LNCaP clone FGC (cell line): ENCODE data around the gene CRYBA2.

Experiments used
- DNase-seq: peaks from one replicate; pipeline ENCODE4 v3.0.0-alpha.2; 2011; ENCODE audit warnings: low read depth
- H3K4me3 ChIP-seq: 2 replicates; pipeline ENCODE4 v1.5.1; 2011; ENCODE audit warnings: mild to moderate bottlenecking, low read depth, low read length, control low read depth
- TF ChIP-seq, protein P1 (sequence below): IDR thresholded peaks from 2 replicates; pipeline ENCODE4 v1.5.1; 2012; ENCODE audit warnings: mild to moderate bottlenecking; ENCODE audit not compliant: control insufficient read depth, insufficient read depth; ENCODE audit errors: extremely low read depth

CRYBA2 gene

DNA sequence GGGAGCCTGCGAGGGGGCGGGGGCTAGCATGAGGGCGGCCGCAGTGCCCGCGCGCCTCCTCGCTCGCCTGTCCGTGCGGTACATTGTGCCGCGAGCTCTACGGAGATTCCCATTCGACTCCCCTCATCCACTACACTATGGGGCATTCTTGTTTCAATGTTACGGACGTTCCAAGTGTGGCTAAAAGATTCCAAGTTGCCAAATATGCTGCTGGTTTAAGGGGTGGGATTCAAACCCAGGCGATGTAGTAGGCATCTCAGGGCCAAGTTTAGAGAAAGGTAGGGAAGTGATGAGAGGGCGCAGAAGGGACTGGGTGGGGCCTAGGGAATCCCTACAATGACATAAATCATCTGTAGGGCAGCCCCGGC, 10.0 kb upstream of the CRYBA2 start:
- TF ChIP-seq, protein P1, sequence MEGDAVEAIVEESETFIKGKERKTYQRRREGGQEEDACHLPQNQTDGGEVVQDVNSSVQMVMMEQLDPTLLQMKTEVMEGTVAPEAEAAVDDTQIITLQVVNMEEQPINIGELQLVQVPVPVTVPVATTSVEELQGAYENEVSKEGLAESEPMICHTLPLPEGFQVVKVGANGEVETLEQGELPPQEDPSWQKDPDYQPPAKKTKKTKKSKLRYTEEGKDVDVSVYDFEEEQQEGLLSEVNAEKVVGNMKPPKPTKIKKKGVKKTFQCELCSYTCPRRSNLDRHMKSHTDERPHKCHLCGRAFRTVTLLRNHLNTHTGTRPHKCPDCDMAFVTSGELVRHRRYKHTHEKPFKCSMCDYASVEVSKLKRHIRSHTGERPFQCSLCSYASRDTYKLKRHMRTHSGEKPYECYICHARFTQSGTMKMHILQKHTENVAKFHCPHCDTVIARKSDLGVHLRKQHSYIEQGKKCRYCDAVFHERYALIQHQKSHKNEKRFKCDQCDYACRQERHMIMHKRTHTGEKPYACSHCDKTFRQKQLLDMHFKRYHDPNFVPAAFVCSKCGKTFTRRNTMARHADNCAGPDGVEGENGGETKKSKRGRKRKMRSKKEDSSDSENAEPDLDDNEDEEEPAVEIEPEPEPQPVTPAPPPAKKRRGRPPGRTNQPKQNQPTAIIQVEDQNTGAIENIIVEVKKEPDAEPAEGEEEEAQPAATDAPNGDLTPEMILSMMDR = no peak
- no peak for DNase-seq
- H3K4me3 ChIP-seq = 0 out of 2 replicates have a peak overlapping the region, but pooled peaks have one; percentile 44

DNA sequence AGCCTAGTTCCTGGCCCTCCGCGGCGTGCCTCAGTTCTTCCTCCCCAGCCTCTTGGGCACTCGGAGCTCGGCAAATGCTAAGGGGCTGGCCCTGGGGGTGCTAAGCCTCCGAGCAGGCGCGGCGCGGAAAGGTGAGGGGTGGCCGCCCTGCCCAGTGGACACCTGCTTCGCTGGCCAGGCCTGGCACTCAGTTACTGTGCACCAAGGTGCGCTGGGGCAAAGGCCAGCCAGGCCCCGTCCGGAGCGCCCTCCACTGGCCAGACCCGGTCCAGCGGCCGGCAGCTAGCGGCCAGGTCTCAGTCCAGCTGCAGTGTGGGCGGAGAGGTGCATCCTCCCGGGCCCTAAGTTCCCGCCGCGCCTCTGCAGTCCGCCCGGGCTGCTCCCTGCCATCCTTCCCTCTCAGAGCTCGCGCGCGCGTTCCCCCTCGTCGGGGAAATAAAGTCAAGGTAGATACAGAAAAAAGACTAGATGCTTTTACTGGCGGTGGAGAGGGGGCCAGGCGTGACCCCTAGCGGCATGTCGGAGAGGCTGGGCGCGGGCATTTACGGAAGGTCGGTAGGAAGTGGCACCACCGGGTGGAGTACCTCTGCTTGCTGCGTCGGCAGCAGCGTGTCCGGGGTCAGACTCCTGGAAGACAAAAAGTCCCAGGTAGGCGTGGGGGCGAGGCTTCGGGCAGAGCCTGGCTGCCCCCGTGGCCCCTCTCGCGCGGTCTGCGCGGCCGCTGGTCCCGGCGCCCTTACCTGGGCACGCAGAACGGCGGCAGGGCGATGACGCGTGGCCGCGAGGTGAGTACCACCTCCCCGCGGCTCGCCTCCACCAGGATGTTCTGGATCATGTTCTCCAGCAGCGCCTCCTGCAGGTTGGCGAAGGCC, 9.4 kb upstream of the CRYBA2 start:
- TF ChIP-seq, protein P1 = peak; percentile 84
- H3K4me3 ChIP-seq = peak overlapping the region; percentile 44
- DNase-seq = no peak

DNA sequence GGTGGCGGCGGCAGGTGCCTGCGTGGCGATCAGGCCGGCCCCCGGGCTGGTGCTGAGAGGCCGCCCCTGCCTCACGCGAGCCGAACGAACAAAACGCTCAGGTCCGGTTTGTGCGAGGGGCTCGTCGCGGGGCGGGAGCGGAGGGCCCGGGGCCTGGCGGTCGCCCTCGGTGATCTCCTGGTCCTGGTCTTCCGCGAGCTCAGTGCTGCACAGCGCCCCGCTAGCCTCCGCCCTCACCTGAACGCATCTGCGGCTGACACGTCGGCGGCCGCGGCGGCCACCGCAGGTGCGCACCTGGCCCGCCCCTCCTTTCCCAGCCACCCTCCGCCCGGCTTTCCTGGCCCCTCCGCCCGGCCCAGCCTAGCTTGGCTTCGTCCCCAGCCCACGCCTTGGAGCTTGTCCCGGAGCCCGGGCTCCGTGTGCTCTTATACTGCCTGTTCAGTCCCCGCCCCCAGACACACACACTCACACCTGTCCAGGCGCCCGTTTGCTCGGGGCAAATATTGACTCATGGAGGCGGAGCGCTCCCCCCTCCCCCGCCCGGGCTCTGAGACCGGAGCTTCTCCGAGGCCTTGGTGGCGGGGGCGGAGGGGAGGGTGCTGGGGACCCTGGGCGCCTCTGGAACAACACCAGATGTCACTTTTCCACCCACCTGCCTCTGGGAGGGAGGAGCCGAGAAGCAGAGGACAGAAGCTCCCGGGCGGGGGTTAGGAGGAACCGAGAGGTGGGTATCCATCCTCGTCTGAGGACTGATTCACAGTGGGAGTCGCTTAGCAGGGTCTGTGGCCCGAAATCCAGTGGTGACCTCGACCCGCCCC, 8.6 kb upstream of the CRYBA2 start:
- H3K4me3 ChIP-seq = peak overlapping the region; percentile 44
- peak; percentile 76 for DNase-seq
- TF ChIP-seq, protein P1 = no peak

DNA sequence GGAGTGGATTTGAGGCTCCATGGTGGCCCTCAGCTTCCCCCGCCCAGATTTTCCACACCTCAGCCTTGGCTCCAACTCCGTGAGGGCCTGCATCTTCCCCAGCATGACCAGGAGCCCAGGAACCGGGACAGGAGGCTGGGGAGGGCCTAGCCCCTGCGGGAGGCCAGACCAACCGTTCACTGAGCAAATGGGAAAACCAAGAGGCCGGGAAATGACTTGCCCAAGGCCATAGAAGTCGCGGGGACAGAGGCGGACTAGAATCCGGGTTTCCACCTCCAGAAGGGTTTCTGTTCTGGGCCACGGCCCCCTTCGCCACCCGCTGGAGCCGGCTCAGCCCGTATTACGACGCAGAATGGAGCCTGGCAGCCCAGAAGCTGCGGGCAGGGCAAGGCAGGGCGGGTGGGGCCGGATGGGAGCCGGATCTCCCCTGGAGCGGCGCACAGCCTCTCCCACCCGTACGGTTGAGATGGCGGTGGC, 7.9 kb upstream of the CRYBA2 start:
- DNase-seq = no peak
- H3K4me3 ChIP-seq = no peak overlapping the region
- TF ChIP-seq, protein P1 = no peak

DNA sequence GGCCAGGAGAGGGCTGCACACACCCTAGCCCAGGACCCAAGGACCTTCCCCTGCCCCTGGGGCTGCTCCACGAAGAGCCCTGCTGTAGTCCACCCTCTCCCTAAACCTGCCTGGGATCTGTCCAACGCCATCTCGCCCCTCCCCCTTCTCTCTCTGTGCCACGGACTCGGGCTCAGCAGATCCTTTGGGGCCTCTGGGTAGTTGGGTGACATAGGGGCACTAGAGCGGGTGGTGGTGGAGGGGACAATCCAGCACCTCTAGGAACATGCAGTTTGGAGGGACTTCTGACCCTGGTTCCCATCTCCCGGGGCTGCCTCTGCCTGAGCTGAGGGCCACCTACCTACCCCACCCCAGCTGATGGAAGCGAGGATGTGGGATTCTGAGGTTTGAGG, 7.3 kb upstream of the CRYBA2 start:
- TF ChIP-seq, protein P1 = no peak
- H3K4me3 ChIP-seq = no peak overlapping the region

DNA sequence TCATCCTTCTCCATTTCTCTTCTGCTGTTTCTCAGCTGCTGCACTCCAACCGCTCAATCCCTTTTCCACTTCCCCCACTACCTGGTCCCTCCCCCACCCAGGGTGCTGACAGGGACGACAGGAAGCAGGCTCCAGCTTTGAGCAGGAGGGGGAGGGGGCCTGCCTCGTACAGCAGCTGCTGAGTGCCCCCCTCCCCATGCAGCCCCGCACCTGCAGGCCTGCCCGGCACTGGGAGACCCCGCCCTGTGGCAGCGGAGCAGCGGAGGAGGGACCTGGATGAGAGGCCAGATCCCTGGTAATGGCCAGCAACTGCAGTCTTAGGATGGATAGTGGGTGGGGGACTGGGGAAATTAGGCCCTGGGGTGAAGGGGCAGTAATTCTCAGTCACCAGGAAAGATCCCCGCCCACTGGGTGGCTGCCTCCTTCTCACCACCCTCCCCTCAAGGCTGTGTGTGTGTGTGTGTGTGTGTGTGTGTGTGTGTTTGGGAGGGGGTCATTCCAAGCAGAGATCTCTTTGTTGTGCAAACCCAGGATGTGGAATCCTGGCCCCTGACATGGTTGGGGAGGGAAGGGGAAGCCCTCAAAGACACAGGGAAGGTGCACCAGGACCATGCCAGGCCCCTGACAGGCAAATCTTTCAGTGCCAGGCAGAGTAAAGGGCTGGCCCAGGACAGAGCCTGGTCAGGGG, 6.8 kb upstream of the CRYBA2 start:
- TF ChIP-seq, protein P1 = no peak
- DNase-seq = no peak
- no peak overlapping the region for H3K4me3 ChIP-seq

More for the DNA sequence above, 7.3 kb upstream of the CRYBA2 start:
- DNase-seq = no peak
